GM18508 (cell line): ENCODE measurements around the gene SLMAP.

Source experiments
- ATAC-seq: cut with Tn5 transposase; IDR thresholded peaks from one replicate; pipeline ENCODE4 v1.9.1; 2021; ENCODE audit warnings: moderate number of reproducible peaks; ENCODE audit not compliant: insufficient read depth, unreplicated experiment

The SLMAP gene

GRCh38 chr3:57929988-57930387 is 173.9 kb downstream of the SLMAP start:
- ATAC-seq, result no peak

DNA sequence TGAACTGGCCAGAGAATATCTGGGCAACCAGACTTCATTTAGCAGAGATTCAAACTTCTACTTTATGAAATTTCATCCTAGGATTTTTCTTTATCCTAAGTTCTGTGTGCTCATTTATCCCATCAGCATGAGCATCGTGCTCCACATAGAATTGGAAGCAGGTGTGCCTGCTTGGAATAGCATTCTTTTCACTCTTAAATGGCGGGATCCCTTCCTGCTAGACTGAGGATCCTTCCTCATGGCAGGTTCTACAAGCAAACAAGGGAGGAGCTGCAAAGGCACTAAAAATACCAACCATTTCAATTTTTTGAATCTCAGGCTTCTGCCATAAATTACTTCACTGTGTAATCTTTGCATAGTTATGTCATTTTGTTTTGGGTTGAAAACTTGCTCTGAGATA is 177.5 kb downstream of the SLMAP start:
- no peak for ATAC-seq

GRCh38 chr3:57934373-57934772 is 178.3 kb downstream of the SLMAP start:
- no peak for ATAC-seq

- no peak for ATAC-seq
Observed at GRCh38 chr3:57935539-57935938, 179.4 kb downstream of the SLMAP start.

DNA sequence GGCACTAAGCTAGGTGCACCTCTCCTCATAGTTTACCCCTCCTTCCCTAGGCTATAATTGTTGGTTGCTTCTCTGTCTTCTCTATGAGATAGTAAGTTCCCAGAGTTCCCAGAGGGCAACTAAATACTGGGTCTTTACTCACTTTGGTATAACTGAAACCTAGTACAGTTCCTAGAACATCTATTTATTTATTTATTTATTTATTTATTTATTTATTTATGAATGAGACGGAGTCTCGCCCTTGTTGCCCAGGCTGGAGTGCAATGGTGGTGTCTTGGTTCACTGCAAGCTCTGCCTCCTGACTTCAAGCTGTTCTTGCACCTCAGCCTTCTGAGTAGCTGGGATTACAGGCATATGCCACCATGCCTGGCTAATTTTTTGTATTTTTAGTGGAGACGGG is 181.0 kb downstream of the SLMAP start:
- ATAC-seq, result no peak

DNA sequence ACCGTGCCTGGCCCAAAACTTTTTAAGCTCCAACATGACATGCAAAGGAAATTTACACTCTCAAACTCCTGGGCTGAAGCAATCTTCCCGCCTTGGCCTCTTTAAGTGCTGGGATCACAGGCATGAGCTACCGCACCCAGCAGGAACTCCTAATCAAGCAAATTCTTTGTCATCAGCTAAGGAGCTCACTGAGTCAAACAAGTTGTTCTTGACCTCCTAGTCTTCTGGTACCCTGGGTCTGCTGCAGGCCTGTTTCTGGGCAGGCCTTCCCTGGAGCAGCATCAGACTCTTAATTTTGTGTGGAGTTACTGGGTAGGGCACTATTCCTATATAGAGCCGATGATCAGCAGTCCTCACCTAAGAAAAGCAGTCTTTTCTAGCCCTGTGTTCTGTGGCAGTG is 183.7 kb downstream of the SLMAP start:
- no peak for ATAC-seq

DNA sequence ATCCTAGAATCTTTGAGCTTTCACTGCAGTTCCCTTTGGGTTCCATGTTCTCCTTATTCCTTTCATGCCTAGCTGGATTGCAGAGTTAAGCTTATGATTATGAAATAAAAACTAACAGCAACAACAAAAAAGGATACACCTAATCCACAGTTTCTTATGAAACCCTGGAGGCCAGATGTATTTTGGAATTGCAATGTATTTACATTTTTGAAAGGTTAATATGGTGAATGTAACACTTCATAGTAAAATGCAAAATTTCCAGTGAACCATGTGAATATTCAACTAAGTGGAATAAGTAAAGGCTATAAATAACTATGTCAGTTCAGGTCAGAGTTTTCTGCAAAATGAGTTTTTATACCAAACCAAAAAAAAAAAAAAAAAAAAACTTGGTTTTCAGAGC is 186.3 kb downstream of the SLMAP start:
- ATAC-seq, result no peak

DNA sequence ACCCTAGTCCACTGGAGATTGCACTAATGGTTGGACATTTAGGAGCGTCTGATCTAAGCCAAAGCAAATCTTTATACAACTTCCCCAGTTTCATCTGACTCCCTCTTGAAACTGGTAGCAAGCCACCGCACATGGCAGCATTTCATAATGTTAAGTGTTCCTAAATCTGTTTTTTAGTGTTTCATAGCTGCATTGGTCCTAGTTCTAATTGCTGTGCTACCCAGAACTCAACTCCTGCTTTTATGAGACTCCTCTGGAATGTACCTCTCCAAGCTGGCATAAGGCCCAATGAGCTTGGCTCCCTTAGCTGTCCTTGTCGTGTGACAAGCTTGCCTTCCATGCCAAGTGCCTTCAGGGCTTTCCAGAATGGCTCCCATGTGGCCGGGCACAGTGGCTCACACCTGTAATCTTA is 186.8 kb downstream of the SLMAP start:
- ATAC-seq, result no peak

- ATAC-seq, result no peak
Observed at GRCh38 chr3:57943525-57944495, 187.7 kb downstream of the SLMAP start.

DNA sequence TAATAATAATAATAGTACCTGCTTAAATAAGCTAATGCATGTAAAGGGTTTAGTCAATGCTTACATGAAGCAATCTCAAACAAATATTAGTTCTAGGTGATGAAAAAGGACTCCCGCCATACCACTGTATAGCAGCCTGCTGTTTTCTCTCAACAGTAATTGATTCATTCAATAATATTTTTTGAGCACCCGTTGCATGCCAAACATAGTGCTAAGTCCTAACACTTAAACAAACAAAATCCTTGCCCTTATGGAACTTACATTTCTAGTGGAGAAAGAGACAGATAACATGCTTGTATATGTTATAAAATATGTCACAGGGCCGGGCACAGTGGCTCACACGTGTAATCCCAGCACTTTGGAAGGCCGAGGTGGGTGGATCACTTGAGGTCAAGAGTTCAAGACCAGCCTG is 190.9 kb downstream of the SLMAP start:
- ATAC-seq, result no peak

DNA sequence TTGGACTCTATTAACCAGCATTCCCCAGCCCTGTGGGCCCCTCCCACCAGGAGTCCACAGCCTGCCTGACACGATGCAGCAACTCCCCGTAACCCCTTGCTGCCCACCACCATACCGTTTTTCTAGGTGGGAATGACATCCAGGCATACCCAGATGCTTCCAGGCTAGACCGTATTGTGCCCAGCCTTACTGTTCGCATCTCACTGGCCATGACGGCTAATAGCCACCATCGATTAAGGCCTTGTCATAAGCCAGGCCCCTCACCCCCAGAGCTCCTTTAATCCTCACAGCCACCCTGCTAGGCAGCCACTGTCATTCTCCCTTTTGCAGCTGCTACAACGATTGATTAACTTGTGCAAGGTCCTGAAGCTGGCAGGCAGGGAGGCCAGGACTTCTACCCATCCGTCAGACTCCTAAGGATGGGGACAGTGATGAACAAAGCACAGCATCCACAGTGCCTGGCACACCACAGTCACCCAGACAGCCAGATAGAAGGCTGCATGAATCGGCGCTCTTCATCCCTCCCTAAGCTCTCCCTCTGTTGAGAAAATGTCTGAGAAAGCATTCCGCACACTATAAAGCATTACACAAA is 192.1 kb downstream of the SLMAP start:
- ATAC-seq, result no peak

DNA sequence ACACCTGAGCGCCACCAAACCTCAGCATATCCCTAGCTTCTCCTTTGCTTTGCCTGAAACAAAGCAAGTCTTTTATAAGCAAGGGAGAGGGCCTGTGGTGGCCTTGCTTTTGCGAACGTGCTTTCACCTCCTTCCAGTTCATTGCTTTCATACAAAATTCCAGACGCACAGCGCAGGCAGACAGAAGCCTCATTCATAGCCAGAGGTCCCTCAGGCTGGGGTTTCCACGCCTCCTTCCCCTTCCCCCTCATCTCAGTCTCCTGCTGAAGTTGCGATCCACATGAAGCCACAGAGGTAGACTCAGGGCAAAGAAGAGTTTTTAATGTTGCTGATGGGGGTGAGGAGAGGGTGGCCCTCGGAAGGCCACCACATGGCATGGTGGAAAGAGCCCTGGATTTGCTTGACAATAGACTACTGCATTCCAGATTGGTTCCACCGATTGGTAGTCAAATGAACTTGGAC is 192.7 kb downstream of the SLMAP start:
- no peak for ATAC-seq

GRCh38 chr3:57949344-57949743 is 193.2 kb downstream of the SLMAP start:
- ATAC-seq, result no peak

GRCh38 chr3:57949785-57950615 is 193.9 kb downstream of the SLMAP start:
- ATAC-seq, result no peak

- ATAC-seq, result no peak
Observed at GRCh38 chr3:57951066-57951882, 195.2 kb downstream of the SLMAP start.

DNA sequence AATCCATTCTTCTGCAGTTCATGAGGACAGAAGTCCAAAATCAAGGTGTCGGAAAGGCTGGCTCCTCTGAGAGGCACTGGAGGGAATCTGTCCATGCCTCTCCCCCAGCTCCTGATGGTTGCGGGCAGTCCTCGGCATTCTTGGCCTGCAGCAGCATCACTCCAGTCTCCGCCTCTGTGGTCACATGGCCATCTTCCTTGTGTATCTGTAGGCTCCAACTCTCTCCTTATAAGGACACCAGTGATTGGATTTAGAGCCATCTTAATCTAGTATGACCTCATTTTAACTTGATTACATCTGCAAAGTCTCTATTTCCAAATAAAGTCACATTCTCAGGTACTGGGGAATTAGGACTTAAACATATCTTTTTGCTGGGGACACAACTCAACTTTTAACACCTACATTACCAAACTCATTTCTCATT is 196.1 kb downstream of the SLMAP start:
- ATAC-seq, result no peak

- ATAC-seq, result no peak
Observed at GRCh38 chr3:57952651-57953050, 196.5 kb downstream of the SLMAP start.

DNA sequence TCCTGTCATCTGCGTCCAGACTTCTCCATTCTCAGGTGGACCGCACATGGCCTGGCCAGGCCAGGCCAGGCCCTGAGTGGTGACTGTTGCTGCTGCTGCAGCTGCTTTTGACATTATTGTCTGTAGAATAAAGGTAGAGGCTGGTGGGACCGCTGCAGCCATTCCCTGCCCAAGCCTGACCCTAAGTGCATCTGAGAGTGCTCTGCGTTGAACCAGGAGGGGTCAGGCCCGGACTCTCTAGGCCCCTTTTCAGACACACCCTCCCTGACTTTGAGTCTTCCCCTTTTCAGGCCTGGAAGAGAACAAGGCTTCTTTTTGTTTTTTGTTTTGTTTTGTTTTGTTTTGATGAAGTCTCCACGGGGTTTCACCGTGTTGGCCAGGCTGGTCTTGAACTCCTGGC is 197.5 kb downstream of the SLMAP start:
- no peak for ATAC-seq

GRCh38 chr3:57956119-57956832 is 200.2 kb downstream of the SLMAP start:
- no peak for ATAC-seq
